Endodermal cell (in vitro differentiated cells): ENCODE data around the gene YIPF7. TPM values are rescaled to one million over a fixed set of nuclear protein-coding genes. Genes with fewer than 3 reads are reported as not detected.

Experiments used
- DNase-seq: peaks from one replicate; pipeline ENCODE4 v3.0.0-alpha.2; 2017
- H3K27ac ChIP-seq: 2 replicates; pipeline ENCODE4 v1.5.1; 2013; ENCODE audit warnings: mild to moderate bottlenecking, low read depth, low read length, moderate library complexity
- H3K27me3 ChIP-seq: 2 replicates; pipeline ENCODE4 v1.6.1; 2013; ENCODE audit warnings: mild to moderate bottlenecking, low read length, moderate library complexity; ENCODE audit not compliant: insufficient read depth, control insufficient read depth, poor library complexity, severe bottlenecking
- H3K36me3 ChIP-seq: 2 replicates; pipeline ENCODE4 v1.7.0; 2013; ENCODE audit warnings: mild to moderate bottlenecking, low read length, moderate library complexity; ENCODE audit not compliant: control insufficient read depth, insufficient read depth
- H3K4me1 ChIP-seq: one replicate; pipeline ENCODE4 v1.7.0; 2013; ENCODE audit warnings: low read length; ENCODE audit not compliant: control insufficient read depth, insufficient read depth
- H3K4me3 ChIP-seq: 2 replicates; pipeline ENCODE4 v1.5.1; 2013; ENCODE audit warnings: mild to moderate bottlenecking, low read length, moderate library complexity
- H3K9ac ChIP-seq: 2 replicates; pipeline ENCODE4 v1.6.1; 2013; ENCODE audit warnings: mild to moderate bottlenecking, low read length, moderate library complexity; ENCODE audit not compliant: poor library complexity, severe bottlenecking; ENCODE audit errors: extremely low read depth
- H3K9me3 ChIP-seq: 2 replicates; pipeline ENCODE4 v1.6.1; 2013; ENCODE audit warnings: mild to moderate bottlenecking, low read length, moderate library complexity; ENCODE audit not compliant: control insufficient read depth
- H3K27ac Mint-ChIP-seq: 2 replicates; pipeline ENCODE4 v1.8.0; 2020; ENCODE audit warnings: mixed read lengths
- H3K27me3 Mint-ChIP-seq: 2 replicates; pipeline ENCODE4 v1.8.0; 2021; ENCODE audit warnings: mild to moderate bottlenecking, mixed read lengths; ENCODE audit not compliant: insufficient read depth
- H3K36me3 Mint-ChIP-seq: 2 replicates; pipeline ENCODE4 v1.8.0; 2020; ENCODE audit warnings: low read depth, mixed read lengths
- H3K4me1 Mint-ChIP-seq: 2 replicates; pipeline ENCODE4 v1.8.0; 2020; ENCODE audit warnings: mixed read lengths
- H3K4me3 Mint-ChIP-seq: 2 replicates; pipeline ENCODE4 v1.8.0; 2020; ENCODE audit warnings: mild to moderate bottlenecking, moderate library complexity, mixed read lengths
- H3K9me3 Mint-ChIP-seq: 2 replicates; pipeline ENCODE4 v1.8.0; 2020; ENCODE audit warnings: mild to moderate bottlenecking, mixed read lengths
- WGBS, 2 experiments: methylation state at CpG; one replicate each; pipeline versions ENCODE4 v1.1.5 to v1.1.7; 2013; ENCODE audit warnings: missing lambda C conversion rate in 2 of 2, mixed read lengths in 1 of 2; ENCODE audit not compliant: insufficient coverage in 1 of 2, insufficient read length in 1 of 2; 5-methylcytosine and 5-hydroxymethylcytosine counted together
- total RNA-seq, 2 donors: library from RNA; stranded (reverse); fragmentation: NEBNext Ultra II Directional in 1 of 2; extraction: Animal tissue kit (Norgen Biotek cat#: 25700) in 1 of 2; gene quantifications; 2 replicates in 1 of 2; 3 replicates in 1 of 2; pipeline ENCODE4 v1.2.1, GENCODE V29; 2021
- TF ChIP-seq, protein P1 (sequence below): fragments of 200-600 bp; sonication (generic); conservative IDR thresholded peaks from 2 replicates; pipeline ENCODE4 v1.5.0; 2021; ENCODE audit warnings: antibody characterized with exemption, mild to moderate bottlenecking

Gene YIPF7
- total RNA-seq, 2 donors from 2014 or later, result not detected

DNA sequence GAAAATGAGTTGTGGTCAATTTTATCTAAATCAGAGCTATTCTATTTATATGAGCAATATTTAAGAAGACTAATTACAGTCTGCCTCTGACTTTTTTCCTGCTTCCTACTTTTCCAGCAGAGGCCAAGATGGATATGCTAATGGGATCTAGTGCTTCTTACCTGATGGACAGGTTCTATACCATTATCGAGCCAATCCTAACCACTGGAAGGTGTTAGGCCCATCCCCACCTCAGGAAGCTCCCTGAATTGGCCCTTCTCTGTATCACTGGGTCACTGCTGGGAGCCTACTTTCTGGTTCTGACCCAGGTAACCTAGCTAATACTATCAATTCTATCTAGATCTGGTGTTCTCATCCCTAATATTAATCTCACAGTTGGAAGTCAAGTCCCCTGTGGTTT is 577 bp upstream of the YIPF7 start:
- H3K27me3 ChIP-seq, result peaks cover 20% of the 10 kb centered on the region
- Mint-ChIP-seq H3K9me3 (no peaks in the 10 kb centered on the region), H3K27ac (no peak overlapping the region), H3K4me1 (no peaks in the 10 kb centered on the region), H3K36me3 (no peaks in the 10 kb centered on the region), H3K27me3 (peaks cover 5% of the 10 kb centered on the region), H3K4me3 (no peak overlapping the region)
- H3K4me1 ChIP-seq, result no peaks in the 10 kb centered on the region
- H3K36me3 ChIP-seq, result no peaks in the 10 kb centered on the region
- H3K4me3 ChIP-seq, result no peak overlapping the region
- no peak for DNase-seq
- H3K27ac ChIP-seq, result no peak overlapping the region
- H3K9ac ChIP-seq, result no peak overlapping the region
- no peaks in the 10 kb centered on the region for H3K9me3 ChIP-seq
- 94 to 100% methylated on average over 1 of the region's 1 CpG for WGBS, 2 experiments
- TF ChIP-seq, protein P1, sequence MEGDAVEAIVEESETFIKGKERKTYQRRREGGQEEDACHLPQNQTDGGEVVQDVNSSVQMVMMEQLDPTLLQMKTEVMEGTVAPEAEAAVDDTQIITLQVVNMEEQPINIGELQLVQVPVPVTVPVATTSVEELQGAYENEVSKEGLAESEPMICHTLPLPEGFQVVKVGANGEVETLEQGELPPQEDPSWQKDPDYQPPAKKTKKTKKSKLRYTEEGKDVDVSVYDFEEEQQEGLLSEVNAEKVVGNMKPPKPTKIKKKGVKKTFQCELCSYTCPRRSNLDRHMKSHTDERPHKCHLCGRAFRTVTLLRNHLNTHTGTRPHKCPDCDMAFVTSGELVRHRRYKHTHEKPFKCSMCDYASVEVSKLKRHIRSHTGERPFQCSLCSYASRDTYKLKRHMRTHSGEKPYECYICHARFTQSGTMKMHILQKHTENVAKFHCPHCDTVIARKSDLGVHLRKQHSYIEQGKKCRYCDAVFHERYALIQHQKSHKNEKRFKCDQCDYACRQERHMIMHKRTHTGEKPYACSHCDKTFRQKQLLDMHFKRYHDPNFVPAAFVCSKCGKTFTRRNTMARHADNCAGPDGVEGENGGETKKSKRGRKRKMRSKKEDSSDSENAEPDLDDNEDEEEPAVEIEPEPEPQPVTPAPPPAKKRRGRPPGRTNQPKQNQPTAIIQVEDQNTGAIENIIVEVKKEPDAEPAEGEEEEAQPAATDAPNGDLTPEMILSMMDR, result no peak

DNA sequence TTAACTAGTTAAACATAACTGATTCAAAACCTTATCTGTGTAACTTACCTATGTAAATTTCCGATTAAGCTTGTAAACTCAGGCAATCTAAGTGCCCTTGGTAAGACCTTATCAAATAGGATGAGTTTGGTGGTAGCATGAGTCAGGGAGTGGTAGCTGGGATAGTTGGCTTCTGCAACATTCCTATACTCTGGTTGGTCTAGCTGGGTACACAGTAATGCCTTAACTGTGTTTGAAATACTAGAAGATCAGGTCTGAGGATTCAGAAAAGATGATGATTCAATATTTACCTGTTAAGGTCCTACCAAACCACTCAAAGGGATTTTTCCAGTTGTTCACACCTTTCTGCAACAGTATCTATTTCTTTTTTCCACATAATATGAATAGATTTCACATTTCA is 5.3 kb downstream of the YIPF7 start:
- H3K27me3 Mint-ChIP-seq, result no peaks in the 10 kb centered on the region
- H3K9me3 ChIP-seq, result peaks cover 23% of the 10 kb centered on the region
- DNase-seq, result no peak
- no peak overlapping the region for H3K9ac ChIP-seq
- H3K4me1 Mint-ChIP-seq, result no peaks in the 10 kb centered on the region
- H3K36me3 ChIP-seq, result no peaks in the 10 kb centered on the region
- no peaks in the 10 kb centered on the region for H3K27me3 ChIP-seq
- H3K4me1 ChIP-seq, result no peaks in the 10 kb centered on the region
- no peak overlapping the region for H3K4me3 Mint-ChIP-seq
- peaks cover 23% of the 10 kb centered on the region for H3K9me3 Mint-ChIP-seq
- H3K4me3 ChIP-seq, result no peak overlapping the region
- TF ChIP-seq, protein P1, result no peak
- no peak overlapping the region for H3K27ac ChIP-seq
- WGBS, 2 experiments, result 83 to 93% methylated on average over 1 of the region's 1 CpG
- no peak overlapping the region for H3K27ac Mint-ChIP-seq
- no peaks in the 10 kb centered on the region for H3K36me3 Mint-ChIP-seq

DNA sequence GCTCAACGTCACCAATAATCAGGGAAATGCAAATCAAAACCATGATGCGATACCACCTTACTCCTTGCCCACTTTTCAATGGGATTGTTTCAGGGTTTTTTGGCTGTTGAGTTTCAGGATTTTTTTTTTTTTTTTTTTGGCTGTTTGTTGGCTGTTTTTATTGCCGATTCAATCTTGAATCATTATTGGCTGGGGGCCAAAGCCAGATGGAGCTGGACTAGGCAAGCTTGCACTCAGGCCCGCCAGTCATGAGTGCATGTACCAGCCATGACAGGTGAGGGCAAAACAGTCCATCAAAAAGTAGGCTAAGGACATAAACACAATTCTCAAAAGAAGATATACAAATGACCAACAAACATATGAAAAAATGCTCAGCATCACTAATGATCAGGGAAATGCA is 13.3 kb downstream of the YIPF7 start:
- Histone ChIP-seq H3K4me1 (no peaks in the 10 kb centered on the region), H3K9ac (no peak overlapping the region), H3K36me3 (no peaks in the 10 kb centered on the region), H3K9me3 (peaks cover 7% of the 10 kb centered on the region), H3K27ac (no peak overlapping the region), H3K4me3 (no peak overlapping the region), H3K27me3 (peaks cover 8% of the 10 kb centered on the region)
- TF ChIP-seq, protein P1, result no peak
- Mint-ChIP-seq H3K9me3 (peaks cover 5% of the 10 kb centered on the region), H3K27me3 (no peaks in the 10 kb centered on the region), H3K4me3 (no peak overlapping the region), H3K27ac (no peak overlapping the region), H3K36me3 (no peaks in the 10 kb centered on the region), H3K4me1 (no peaks in the 10 kb centered on the region)
- 82 to 92% methylated on average over 2 to 4 of the region's 4 CpGs for WGBS, 2 experiments
- DNase-seq, result no peak
